COLO668 (cell line): ENCODE data around the gene GLCE.
"Not testable (repeated sequence)": the region's sequence is repeated elsewhere in the genome, so short reads cannot be mapped to it uniquely, and the experiment has no call there.

Source experiments
- DNase-seq: peaks from one replicate; lab custom pipeline; 2025; ENCODE audit not compliant: unreplicated experiment; lab: John Stamatoyannopoulos, UW

The GLCE gene

GRCh38 chr15:69244798-69245197 is 84.4 kb downstream of the GLCE start:
- DNase-seq = no peak

- DNase-seq = no peak
These were observed 92.7 kb downstream of the GLCE start for GRCh38 chr15:69253156-69253555.

- no peak for DNase-seq
These were observed 105.0 kb downstream of the GLCE start for GRCh38 chr15:69265347-69265955.

- DNase-seq = no peak
These were observed 110.8 kb downstream of the GLCE start for GRCh38 chr15:69271217-69271616.

GRCh38 chr15:69272139-69272538 is 111.7 kb downstream of the GLCE start:
- peak; percentile 36 for DNase-seq

- DNase-seq = no peak
These were observed 112.5 kb downstream of the GLCE start for GRCh38 chr15:69272891-69273290.

- DNase-seq = no peak
These were observed 114.7 kb downstream of the GLCE start for GRCh38 chr15:69275074-69275670.

- no peak for DNase-seq
These were observed 115.6 kb downstream of the GLCE start for GRCh38 chr15:69275933-69276560.

- DNase-seq = no peak
These were observed 116.9 kb downstream of the GLCE start for GRCh38 chr15:69277316-69277715.

- DNase-seq = no peak
These were observed 119.2 kb downstream of the GLCE start for GRCh38 chr15:69279636-69280035.

GRCh38 chr15:69280783-69281182 is 120.3 kb downstream of the GLCE start:
- no peak for DNase-seq

- no peak for DNase-seq
These were observed 121.8 kb downstream of the GLCE start for GRCh38 chr15:69282104-69282743.

GRCh38 chr15:69285834-69286233 is 125.4 kb downstream of the GLCE start:
- no peak for DNase-seq

GRCh38 chr15:69288011-69288410 is 127.6 kb downstream of the GLCE start:
- DNase-seq = no peak

- no peak for DNase-seq
These were observed 128.3 kb downstream of the GLCE start for GRCh38 chr15:69288531-69289341.

- DNase-seq = no peak
These were observed 129.1 kb downstream of the GLCE start for GRCh38 chr15:69289342-69290146.

- no peak for DNase-seq
These were observed 130.1 kb downstream of the GLCE start for GRCh38 chr15:69290346-69291164.

- DNase-seq = not testable (repeated sequence)
These were observed 131.2 kb downstream of the GLCE start for GRCh38 chr15:69291651-69292050.

GRCh38 chr15:69292826-69293420 is 132.5 kb downstream of the GLCE start:
- no peak for DNase-seq
